ENCODE data around the gene HMCN1.

DNA sequence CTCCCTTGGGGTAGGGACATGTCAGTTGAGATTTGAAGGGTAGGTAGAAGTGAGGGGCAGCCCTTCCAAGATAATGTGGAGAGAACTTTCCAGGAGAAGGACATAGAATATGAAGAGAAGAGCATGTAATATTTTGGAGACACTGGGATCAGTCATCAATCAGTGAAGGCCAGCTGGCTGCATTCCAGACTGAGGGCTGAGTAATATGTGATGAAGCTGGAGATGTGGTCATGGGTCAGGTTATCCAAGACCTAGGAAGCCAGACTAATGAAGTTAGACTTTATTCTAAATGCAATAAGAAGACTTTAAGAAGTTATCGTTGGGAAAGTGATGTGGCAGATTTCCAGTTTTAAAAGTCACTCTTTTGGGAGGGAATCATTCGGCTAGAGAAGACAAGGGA is 262.0 kb downstream of the HMCN1 start:
- TF ChIP-seq, protein P1, sequence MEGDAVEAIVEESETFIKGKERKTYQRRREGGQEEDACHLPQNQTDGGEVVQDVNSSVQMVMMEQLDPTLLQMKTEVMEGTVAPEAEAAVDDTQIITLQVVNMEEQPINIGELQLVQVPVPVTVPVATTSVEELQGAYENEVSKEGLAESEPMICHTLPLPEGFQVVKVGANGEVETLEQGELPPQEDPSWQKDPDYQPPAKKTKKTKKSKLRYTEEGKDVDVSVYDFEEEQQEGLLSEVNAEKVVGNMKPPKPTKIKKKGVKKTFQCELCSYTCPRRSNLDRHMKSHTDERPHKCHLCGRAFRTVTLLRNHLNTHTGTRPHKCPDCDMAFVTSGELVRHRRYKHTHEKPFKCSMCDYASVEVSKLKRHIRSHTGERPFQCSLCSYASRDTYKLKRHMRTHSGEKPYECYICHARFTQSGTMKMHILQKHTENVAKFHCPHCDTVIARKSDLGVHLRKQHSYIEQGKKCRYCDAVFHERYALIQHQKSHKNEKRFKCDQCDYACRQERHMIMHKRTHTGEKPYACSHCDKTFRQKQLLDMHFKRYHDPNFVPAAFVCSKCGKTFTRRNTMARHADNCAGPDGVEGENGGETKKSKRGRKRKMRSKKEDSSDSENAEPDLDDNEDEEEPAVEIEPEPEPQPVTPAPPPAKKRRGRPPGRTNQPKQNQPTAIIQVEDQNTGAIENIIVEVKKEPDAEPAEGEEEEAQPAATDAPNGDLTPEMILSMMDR (IDR thresholded peaks at IDR 0.05; ENCODE audit: low read depth, low read length, missing input control): no peak
- no peak for TF ChIP-seq RXRA (IDR thresholded peaks at IDR 0.05)

Data from liver (tissue), 3 donors.